GM18498 (cell line): ENCODE data around the gene PISD.

ENCODE experiments used
- ATAC-seq: cut with Tn5 transposase; IDR thresholded peaks from one replicate; pipeline ENCODE4 v1.9.1; 2021; ENCODE audit warnings: mild to moderate bottlenecking, moderate library complexity; ENCODE audit not compliant: unreplicated experiment

The PISD gene

GRCh38 chr22:31626427-31627150 lies 35.4 kb downstream of the PISD start:
- ATAC-seq = no peak

- ATAC-seq = no peak
Measured at GRCh38 chr22:31625661-31626426, 36.2 kb downstream of the PISD start.

- ATAC-seq = no peak
Measured at GRCh38 chr22:31625257-31625640, 36.8 kb downstream of the PISD start.

- ATAC-seq = no peak
Measured at GRCh38 chr22:31623592-31624304, 38.3 kb downstream of the PISD start.

- ATAC-seq = no peak
Measured at GRCh38 chr22:31622980-31623379, 39.0 kb downstream of the PISD start.

- no peak for ATAC-seq
Measured at GRCh38 chr22:31621507-31622124, 40.4 kb downstream of the PISD start.

- ATAC-seq = no peak
Measured at GRCh38 chr22:31620756-31621480, 41.1 kb downstream of the PISD start.

- ATAC-seq = no peak
Measured at GRCh38 chr22:31619611-31620300, 42.3 kb downstream of the PISD start.

GRCh38 chr22:31618471-31619176 lies 43.4 kb downstream of the PISD start:
- no peak for ATAC-seq

GRCh38 chr22:31618057-31618456 lies 44.0 kb downstream of the PISD start:
- no peak for ATAC-seq

- ATAC-seq = peak; percentile 75
Measured at GRCh38 chr22:31616315-31616980, 45.6 kb downstream of the PISD start.

GRCh38 chr22:31615940-31616314 lies 46.1 kb downstream of the PISD start:
- ATAC-seq = peak; percentile 4

GRCh38 chr22:31615491-31615860 lies 46.5 kb downstream of the PISD start:
- ATAC-seq = no peak

- no peak for ATAC-seq
Measured at GRCh38 chr22:31614781-31615490, 47.1 kb downstream of the PISD start.

GRCh38 chr22:31613904-31614296 lies 48.1 kb downstream of the PISD start:
- ATAC-seq = no peak

- no peak for ATAC-seq
Measured at GRCh38 chr22:31613286-31613903, 48.6 kb downstream of the PISD start.

- ATAC-seq = no peak
Measured at GRCh38 chr22:31612891-31613285, 49.1 kb downstream of the PISD start.
